Stimulated activated CD8-positive, alpha-beta memory T cell treated with anti-CD3 and anti-CD28 coated beads, Interleukin-2, amount 100 ng/mL, for 1 hour (primary cell): ENCODE measurements around the gene DISC1.
"Not testable (repeated sequence)": the region's sequence is repeated elsewhere in the genome, so short reads cannot be mapped to it uniquely, and the experiment has no call there.

ENCODE experiments used
- DNase-seq, 2 donors: peaks; one replicate each; pipeline ENCODE4 v3.0.0-alpha.2; 2020; ENCODE audit warnings: low read depth in 2 of 2

Gene DISC1

DNA sequence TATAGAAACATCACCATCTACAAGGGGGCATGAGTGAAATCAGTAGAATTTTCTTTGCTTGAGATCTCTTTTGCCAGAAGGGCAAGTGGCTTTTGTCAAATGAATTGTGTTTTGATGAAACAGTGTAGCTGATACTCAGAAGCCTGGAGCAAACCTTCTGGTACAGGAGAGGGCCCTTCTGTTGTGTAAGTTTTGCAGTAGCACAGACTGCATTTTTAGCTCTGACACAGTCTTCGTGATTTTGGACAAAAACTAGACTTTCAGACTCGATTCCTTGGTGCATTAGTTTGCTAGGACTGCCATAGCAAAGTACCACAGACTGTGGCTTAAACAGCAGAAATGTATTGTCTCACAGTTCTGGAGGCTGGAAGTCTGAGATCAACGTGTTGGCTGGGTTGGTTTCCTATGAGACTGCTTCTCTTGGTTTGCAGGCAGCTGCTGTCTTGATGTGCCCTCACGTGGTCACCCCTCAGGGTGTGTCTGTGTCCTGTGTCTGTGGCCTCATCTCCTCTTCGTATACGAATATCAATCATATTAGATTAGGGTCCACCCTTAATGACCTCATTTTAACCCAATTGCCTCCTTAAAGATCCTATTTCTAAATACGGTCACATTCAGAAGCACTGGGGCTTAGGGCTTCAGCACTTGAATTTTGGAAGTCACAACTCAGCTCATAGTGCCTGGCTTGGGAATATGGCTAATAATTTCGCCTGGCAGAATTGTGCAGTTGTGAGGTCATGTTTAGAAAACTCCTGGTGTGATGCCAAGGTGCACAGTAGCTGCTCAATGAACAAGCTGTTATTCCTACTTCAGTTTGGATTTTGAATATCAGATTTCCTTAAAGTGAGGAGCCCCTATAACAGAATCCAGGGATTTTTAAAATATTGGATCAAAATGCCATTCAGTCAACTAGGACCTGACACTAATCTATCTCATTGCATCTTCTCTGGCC lies 21.2 kb upstream of the DISC1 start:
- no peak for DNase-seq

DNA sequence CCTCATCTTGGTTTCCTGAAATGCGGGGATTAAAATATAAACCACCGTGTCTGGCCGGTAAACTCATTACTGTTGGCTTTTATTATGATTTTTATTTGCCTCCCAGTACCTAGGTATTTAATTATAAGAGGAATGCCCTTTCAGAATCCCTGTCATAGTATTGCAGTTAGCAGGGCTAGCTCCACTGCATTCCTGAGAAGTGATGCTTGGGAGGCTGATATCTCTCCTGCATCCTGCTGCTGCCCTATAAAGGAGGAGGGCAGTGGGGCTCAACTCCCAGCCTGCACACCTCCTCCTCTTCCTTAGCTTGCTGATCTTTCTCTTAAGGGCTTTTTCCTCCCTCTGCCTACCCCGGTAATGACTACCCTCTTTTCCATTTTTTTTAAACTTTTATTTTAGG lies 19.9 kb upstream of the DISC1 start:
- no peak for DNase-seq

DNA sequence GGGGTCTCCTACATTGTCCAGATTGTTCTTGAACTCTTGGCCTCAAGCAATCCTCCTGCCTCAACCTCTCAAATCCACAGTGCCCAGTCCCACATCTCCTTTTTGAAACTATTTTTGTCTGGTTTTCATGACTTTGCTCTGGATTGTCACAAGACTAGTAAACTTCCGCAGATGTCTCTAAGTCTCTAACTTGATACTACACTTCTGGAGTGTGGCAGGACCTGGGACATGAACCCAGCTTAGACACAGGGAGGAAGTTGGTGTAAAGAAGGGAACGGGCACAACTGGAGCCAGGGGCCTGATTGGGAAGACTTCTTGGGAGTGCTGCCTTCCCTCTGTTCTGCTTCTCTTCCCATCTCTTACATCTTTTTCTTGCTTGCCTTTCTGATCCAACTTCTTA lies 16.2 kb upstream of the DISC1 start:
- DNase-seq = no peak

DNA sequence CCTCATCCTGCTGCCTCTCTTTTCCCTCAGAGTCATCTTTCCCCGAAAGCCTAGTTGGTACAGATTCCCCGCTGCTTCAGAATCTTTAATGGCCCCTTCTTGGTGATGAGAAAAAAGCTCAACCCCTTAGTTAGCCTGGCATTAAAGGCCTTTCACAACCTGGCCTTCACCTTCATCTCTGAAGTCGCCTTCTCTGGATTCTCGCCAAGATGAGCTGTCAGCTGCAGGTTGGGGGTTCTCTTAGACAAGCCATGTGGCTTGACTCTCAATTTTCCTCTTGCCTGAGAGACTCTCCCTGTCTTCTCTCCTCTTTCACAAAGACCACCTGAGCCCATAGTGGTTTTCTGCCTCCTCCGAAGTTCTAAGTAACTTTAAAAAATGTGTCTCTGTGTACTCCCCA lies 15.5 kb upstream of the DISC1 start:
- DNase-seq = no peak

DNA sequence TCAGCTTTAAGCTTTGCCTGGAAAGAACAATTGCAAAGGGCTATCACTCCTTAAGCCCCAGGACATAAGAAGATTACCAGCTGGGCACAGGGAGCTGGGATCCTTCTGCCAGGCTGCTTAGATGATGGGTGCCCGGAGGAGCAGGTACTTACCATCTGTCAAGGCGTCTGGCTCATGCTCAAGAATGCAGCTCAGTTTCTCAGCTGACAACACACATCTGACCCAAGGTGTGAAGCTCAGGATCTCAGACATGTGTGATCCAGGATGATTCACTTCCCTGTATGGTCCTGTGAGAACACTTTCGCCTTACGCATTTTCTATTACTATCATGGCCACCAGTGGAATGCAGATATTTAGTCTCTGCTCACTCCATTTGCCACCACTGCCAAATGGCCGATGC lies 14.7 kb upstream of the DISC1 start:
- DNase-seq = no peak

DNA sequence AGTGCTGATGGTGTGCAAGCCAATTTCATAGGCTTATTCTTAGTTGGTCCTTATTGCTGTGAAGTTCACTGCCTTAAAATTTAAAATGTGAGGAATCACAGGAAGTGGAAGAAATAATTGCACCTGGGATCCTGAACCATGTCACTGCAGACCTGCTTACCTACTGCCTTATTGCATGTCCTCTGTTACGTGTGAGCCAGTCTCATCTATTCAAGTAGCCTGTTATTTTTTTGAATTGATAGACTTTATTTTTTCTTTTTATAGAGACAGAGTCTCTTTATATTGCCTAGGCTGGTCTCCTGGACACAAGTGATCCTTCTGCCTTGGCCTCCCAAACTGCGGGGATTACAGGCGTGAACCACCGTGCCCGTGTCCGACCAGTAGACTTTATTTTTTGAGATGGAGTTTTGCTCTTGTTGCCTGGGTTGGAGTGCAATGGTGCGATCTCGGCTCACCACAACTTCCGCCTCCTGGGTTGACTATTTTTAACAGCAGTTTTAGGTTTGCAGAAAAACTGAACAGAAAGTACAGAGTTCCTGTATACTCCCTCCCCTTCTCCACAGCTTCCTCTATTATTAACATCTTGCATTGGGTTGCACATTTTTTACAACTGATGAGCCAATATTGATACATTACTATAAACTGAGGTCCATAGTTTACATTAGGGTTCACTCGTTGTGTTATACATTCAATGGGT lies 14.0 kb upstream of the DISC1 start:
- peak in 1 of 2 donors; percentile 24 for DNase-seq

DNA sequence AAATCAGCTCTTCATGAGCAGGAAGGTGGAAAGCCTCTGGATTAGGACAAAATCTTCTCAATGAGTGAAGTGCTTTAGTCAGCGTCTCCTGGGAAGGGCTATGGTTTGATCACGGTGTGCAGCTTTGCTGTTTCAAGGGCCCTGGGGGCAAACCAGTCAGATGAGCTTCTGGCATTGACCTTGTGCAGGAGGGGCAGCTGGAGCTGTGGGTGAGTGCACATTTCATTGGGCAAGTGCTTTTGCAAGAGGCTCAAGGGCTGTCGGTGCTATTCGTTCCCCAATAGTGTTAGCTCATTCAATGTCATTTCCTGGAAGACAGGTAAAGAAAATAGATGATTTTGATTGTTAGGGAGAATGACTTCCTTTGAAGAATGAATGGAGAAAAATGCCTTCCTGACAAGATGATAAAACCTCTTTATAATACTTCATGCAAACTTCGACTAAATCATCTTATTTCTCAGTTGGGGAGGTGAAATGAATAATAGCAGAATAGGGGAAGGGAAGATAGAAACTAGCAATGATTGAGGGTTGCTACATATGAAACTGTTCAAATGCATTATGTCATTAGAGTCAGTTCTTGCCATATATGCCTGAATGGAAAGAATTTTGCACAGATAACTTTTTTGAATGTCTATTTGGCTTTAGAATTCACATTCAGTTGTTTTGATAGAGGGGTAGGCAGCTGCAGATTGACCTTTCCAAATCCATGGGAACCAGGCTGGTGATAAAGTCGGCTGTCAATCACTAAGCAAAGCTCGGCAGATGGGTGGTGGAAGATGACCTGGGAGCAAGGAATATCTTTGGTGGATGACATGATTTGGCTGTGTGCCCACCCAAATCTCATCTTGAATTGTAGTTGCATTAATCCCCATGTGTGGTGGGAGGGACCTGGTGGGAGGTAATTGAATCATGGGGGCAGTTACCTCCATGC lies 12.9 kb upstream of the DISC1 start:
- DNase-seq = no peak

DNA sequence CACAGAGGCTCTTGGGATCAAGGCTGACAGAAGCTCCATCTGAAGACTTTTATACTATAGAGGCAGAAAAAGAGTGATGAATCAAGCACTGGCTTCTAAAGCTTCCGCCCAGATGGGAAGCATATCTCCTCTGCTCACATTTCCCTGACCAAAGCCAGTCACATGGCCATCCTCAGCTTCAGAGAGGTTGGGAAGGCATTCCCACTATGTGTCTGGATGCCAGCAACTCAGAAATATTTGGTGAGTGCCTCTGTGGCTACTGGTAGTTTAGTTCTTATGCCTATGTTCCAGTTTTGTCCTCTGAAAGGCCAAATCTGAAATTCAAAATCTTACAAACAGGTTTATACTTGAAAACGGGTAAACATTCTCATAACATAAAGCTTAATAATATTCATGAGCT lies 9.9 kb upstream of the DISC1 start:
- DNase-seq = no peak

DNA sequence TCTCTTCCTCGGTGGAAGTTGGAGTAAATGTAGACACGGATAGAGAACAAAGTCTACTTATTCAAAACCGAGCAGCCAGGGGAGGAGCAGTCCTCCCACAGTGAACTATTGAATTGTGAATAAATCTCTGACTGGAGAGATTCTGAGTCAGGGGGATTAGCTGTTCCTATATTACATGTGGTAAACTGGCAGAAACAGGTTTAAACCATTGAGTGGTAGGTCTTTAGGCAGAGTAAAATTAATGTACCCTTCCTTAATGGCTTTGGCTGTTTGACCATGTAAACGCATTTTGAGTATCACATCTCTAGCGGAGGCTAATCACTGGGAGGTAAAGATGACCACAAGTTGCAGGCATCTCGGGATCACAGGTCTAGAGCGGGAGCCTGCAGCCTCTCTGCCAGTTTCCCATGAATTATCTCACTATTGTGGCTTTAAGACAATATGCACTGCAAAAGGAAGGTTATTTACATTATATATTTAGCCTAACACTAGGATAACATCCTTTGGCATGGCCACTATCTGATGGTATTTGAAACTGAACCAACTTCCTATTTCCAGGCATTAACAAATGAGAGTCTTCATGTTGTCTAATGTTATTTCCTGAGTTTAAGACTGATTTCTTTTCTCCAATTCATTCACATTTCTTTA lies 7.9 kb upstream of the DISC1 start:
- no peak for DNase-seq

DNA sequence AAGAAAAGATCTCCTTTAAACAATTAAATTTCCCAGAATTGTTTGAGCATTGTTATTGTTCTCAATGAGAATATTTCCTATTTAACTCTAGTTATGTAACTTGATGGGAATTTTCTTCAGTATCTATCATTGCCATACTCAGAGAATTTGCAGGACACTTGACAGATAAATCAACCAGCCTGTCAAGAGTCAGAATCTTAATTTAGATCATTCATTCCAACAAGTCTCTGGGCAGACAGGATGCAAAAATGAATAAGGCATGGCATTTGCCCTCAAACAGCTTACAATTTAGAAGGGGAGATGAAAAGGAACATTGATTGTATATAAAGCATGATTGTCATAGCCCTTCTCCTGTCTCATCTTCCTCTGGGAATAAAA lies 7.3 kb upstream of the DISC1 start:
- no peak for DNase-seq

DNA sequence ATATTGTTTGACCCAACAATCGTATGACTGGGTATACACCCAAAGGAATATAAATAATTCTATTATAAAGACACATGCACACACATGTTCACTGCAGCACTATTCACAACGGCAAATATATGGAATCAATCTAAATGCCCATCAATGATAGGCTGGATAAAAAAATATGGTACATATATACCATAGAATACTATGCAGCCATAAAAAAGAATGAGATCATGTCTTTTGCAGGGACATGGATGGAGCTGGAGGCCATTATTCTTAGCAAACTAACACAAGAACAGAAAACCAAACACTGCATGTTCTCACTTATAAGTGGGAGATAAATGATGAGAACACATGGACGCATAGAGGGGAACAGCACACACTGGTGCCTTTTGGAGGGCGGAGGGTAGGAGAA lies 1.5 kb upstream of the DISC1 start:
- DNase-seq = not testable (repeated sequence)

DNA sequence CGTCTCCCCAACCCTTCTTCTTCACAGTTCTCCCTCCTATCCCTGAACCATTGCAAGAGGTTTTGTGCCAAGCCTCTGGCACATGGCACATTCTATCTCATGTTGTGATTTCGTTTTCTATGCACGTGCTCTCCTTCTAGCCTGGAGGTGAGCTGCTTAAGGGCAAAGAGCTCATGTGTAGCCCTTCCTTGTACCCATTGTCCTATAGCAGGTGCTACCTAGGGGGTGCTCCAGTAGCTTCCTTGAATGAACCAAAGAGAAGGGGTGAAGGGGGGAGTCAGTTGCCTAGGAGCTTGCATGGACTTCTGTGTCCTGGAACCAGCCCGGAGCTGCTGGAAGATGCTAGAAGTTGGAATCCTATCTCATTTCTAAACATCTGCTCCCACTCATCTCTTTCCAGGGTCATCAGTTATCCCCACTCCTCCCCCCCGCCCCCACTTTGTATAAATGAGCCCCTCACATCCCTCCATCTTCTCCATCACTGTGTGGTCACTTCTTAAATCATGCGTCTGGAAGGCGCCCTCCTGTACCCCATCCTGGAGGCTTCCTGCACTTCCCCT lies 535 bp upstream of the DISC1 start:
- no peak for DNase-seq

DNA sequence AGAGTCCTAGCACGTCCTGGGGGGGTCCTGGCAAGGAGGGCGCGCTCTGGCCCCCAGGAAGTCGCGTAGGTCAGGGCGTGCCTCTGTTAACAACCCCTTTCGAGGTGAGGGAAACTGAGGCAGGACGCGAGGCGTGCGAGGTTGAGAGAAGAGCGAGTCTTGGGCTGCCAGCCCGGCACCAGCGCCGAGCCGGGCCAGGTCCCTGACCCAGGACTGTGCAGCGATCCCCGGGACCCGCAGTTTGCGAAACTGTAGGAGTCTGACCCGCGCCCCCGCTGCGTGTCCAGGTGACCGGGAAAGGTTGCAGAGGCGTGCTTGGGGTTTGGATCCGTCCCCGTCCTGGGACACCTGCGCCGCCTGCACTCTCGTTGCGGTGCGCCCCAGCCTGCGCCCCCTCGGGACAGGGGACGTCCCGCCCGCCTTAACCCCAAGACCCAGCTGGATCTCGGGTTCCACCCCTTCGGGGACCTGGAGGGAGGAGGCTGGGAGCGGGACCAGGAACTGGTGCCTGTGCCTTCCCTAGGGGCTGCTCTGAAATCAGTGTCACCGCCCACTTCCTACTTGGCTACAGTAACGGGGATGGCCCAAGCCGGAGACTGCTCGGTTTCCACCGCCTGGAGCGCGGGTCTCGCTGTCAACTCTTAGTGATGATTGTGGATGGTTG lies 493 bp downstream of the DISC1 start:
- no peak for DNase-seq

DNA sequence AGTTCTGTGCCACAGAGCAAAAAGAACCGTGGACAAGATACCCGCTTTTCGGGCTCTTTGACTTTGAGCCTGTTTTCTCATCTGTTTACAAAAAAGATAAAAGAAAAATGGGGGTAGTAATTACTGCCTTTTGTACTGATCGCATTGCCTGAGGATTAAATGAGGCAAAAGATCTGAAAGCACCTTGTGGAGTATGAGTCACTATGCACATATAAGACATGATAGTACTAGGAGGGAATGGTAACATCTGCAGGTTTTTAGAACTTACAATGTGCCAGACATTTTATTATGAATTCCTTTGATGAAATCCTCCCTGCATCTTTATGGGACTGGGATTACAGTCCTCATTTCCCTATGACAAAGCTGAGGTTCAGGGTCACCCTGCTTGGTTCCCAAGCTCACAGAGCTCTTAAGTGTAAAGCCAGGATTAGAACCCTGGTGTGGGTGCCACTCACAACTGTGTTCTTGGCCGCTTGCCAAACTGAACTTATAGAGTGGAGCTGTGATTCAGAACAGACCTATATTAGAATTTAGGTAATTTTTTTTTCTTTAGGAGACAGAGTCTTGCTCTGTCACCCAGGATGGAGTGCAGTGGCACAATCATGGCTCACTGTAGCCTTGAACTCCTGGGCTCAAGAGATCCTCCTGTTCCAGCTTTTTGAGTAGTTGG lies 1.8 kb downstream of the DISC1 start:
- peak in 1 of 2 donors; percentile 24 for DNase-seq

DNA sequence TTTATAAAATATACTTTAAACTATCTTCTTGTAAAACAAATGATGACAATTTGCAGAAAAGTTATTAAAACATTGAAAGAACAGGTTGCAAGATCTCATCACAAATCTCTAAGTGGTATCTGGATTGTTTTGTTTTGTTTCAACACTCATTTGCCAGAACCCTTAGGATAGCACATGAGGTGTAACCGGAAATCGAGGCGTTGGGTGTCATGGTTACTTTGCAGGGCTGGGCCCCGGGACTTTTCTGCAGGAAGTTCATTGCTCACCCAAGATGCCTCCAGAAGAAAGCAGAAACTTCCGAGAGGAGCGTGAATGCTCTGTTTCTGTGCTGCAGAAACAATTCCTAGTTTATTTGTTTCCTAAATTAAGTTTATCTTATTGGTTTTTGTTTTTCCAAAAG lies 2.5 kb downstream of the DISC1 start:
- no peak for DNase-seq

DNA sequence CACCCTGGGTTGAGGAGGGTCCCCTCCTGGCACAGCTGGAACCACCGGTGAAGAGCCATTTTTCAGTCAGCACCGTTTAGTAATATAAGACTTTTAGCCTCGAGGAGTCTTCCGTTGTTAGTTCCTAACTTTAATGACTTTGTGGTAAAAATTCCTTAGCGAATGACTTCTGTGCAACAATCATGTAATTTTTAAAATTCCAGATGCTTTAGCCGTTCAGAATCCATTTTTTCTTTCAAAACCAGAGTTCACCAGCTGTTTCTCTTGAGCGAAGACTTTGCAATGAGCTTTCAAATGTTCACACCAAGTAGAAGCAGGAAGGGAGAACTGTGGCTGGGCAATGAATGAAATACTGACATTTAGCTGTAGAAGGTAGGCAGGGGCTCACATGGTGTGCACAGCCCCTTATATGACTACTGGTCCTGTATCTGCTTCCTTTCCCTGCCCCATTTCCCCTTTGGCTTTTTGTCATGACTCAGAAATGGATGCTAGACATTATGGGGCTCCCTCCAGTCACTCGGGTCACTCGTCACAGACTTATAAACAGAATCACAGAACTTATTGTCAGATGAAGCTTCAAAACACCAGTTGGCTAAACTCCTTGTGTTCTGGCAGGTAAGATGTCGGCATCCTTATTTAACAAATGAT lies 4.1 kb downstream of the DISC1 start:
- no peak for DNase-seq

DNA sequence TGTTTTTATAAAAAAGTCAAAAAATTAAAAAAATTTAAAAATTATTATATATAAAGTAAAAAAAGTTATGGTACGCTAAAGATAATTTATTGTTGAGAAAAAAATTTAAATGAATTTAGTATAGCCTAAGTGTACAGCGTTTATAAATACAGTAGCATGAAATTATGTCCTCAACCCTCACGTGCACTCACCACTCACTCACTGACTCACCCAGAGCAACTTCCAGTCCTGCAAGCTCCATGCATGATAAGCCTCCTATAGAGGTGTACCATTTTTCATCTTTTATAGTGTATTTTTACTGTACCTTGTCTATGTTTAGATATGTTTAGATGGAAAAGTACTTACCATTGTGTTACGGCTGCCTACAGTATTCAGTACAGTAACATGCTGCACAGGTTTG lies 5.1 kb downstream of the DISC1 start:
- no peak for DNase-seq

DNA sequence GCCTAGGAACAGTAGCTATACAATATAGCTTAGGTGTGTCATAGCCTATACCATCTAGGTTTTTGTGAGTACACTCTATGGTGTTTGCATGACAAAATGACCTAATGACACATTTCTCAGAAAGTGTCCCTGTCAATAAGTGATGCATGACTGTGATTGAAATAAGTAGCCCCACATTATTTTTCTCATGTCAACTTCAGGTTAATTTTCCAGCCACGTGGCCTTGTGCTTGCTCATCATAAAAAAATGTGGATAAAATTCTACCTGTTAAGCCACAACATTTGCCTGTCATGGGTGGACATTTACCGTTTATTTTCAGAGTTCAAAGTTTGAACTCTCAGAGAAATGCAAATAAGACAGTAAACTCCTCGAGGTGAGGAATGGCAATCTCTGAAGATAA lies 5.5 kb downstream of the DISC1 start:
- no peak for DNase-seq

DNA sequence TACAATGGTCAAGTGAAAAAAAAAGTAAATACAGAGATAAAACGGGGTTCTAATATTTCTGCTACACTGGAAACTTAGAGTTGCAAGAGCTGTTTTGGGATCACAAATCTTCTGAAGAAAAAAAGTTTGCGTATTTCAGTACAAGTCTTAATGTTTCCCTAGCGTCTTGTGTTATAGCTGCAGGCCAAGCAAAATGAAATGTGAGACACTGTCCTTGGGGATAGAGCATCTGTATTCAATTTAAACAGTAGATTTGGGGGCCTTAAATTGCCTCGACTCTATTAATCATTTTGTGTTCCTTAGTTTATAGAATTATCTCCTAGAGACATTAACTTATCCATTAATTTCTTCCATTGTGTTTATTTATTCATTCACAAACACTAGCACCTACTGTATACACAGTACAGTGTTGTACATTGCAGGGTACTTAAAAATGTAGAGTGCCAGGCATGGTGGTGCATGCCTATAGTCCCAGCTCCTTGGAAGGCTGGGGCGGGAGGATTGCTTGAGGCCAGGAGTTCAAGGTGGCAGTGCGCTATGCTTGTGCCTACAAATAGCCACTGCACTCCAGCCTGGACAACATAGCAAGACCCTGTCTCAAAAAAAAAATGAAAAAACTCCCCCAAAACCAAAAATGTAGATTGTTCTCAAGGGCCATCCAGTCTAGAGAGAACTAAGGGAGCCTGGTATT lies 7.9 kb downstream of the DISC1 start:
- no peak for DNase-seq
